ENCODE results near the gene TTLL9.

The TTLL9 gene

GRCh38 chr20:31859266-31859997 lies 11.0 kb upstream of the TTLL9 start:
- DNase-seq (ENCODE audit: low spot score): no peak

DNA sequence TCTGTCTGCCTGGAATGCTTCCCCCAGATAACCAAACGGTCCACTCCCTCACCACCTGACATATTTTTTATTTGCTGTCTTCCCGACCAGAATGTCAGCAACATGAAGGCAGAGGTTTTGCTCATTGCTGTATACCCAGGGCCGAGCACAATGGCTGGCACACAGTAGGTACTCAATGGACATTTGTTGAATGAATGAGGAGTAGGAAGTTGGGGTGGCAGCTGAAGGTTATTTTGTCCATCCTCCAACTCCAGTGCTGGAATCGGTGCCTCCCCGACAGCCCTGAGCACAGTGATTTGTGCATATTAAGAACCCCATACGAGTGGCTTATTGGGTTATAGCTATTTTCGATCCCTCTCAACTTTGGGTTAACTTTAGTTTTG lies 10.4 kb upstream of the TTLL9 start:
- DNase-seq (ENCODE audit: low spot score): no peak

DNA sequence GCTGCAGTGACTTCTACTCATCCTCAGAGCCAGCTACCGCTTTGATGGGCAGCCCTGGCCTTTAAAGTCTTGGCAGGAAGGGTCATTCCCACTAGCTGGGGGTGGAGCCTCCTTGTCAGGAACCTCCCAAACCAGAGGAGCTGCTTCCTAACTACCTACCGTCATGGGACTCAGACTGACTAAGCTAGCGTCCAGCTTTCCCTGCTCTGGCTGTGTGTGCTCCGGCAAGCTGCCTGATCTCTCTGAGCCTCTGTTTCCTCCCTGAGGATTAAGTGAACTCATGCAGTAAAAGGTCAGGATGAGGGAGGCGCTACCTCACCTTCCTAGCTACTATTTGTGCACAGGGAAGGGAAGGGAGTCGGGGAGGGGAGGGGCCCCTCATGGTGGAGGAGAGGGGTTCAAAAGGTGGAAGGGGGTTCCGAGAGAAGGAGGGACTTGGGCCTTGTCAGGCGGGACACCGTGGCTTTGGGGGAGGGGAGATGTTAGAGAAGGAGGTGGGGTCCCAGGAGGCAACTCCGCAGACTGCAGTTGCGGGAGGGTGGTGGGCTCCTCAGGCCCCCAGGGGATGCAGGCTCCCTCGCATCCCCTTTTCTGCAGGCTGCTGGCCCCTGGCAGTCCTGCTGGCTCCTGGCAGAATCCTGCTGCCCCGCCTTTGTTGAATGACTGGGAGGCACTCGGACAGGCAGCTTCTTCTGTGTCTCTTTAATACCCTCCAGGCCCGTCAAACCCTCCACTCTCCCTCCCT lies 9.9 kb upstream of the TTLL9 start:
- no peak for DNase-seq (ENCODE audit: low spot score)

DNA sequence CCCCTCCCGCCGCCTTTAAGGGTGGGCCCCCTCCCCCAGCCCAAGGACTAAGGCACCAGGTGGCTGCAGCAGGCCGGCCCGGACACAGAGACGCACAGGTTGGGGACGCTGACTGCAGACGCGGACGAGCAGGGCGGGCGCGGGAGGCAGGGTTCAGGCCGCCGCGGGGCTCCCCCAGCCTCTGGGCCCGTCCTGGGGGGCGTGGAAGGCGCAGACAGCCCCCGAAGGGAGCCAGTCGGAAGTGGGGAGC lies 9.4 kb upstream of the TTLL9 start:
- DNase-seq (ENCODE audit: low spot score): no peak

GRCh38 chr20:31861385-31862156 lies 8.9 kb upstream of the TTLL9 start:
- peak; percentile 54 for DNase-seq (ENCODE audit: low spot score)

DNA sequence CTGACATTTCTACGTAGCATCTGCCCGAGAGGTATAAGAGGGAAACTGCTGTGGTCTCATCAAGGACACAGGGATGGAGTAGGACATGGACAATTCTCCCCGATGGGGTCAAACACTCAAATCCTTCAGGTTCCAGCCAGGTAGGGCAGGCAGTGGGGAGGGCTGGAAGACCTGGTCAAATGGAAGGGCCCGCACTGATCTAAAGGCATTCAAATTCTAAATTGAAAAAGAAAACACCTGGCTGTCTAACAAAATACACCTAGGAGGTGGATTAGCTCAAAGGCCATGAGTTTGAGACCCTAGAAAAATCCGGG lies 8.3 kb upstream of the TTLL9 start:
- DNase-seq (ENCODE audit: low spot score): no peak

- no peak for DNase-seq (ENCODE audit: low spot score)
Measured at GRCh38 chr20:31862506-31862905, 7.9 kb upstream of the TTLL9 start.

- no peak for DNase-seq (ENCODE audit: low spot score)
Measured at GRCh38 chr20:31863296-31864085, 6.9 kb upstream of the TTLL9 start.

DNA sequence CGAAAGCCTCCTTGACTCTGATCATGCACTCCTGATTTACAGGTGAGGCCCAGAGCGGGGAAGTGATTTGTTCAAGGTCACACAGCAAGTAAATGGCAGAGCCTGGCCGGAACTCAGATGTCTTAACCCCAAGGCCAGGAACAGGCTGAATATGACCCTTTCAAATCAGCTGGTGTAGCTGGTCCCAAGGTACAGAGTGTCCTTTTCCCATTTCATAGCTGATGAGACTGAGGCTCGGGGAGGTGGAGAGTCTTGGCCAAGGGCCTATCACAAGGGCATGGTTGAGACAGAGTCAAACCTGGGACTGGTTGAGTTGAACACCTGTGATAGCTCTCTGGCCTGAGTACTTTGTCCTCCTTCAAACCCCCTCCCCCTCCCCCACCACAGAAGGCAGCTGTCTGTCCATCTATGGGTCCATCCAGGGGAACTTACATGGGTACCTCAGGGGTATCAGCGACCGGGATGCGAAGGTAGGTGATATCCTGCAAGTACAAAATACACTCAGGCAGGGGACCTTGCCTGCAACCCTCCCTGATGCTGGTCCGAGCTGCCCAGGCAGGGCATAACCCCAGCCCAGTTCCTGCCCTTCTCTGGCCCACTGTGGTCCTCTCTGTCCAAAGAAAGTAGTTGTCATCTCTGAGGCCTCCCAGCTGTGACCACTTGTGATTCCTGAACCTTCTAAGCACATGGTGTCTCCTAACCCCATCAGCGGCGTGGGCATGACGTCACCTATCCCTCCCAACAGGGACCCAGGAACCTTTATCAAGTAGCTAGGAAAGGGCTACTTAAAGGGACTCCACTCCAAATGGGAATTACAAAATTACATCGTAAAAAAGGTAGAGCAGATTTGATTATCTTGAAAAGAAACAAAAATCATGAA lies 5.7 kb upstream of the TTLL9 start:
- DNase-seq (ENCODE audit: low spot score): no peak

DNA sequence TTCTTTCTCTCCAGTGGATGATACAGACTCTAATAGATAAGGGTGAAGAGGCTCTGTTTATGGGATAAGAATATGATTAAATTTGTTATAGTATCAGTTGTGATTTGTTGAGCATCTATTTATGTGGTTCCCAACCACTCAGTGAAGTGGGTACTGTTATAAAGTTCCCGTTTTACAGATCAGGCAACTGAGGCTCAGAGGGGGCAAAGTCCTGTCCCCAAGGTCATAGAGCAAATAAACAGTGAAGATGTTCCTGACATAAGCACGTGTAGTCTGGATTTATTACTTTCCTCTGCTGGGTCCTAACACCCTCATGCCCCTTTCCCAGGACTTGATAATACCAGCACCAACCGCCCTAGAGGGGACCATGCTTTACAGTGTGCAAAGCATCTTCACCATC lies 4.2 kb upstream of the TTLL9 start:
- DNase-seq (ENCODE audit: low spot score): no peak

DNA sequence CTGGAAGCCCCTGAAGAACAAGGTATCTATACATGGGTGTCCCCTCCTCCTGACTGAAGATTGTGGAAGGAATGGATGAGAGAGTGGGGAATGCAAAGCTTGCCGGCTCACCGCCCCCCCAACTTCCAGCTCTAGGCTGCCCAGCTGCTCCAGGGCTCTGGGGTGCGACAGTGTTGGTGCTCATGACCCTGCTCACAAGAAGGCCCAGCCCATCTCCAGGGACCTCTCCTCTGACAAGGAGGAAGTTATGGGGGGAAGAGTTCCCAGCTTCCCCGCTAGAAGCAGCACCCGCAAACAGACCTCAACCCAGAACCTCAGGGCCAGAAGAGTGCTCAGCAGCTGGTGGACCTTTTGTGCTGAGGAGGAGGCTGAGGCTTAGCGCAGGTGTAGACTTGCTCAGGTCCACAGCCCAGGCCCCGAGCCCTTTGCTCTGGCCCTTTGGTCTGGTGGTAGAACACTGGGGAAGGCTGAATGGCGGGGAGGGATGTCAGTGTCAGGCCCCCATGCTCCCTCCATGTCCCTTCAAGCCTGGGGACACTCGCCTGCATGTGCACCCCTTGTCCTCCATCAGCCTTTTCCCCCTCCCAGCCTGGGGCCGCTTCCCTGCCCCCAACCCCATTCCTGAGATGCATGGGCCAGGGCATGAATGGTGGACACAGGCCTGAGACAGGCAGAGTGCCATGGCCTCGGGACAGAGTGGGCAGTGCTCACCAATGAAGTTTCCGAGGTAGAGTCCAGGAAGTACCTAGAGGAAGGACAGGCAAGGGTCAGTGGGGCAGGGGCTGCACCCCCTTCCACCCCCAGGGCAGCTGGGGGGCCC lies 1.4 kb upstream of the TTLL9 start:
- no peak for DNase-seq (ENCODE audit: low spot score)

DNA sequence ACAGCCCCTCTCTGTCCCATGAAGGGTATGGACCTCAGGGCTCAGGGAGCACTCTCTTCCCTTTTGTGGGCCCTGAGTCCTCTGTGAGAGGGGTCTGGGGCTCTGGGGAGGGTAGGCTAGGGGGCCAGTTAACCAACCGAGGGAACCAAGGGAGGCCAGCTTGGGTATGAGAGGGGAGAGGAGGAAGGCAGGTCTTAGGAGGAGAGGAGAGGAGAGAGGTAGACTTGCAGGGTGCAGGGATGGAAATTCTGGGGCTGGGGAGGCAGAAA lies 827 bp upstream of the TTLL9 start:
- no peak for DNase-seq (ENCODE audit: low spot score)

DNA sequence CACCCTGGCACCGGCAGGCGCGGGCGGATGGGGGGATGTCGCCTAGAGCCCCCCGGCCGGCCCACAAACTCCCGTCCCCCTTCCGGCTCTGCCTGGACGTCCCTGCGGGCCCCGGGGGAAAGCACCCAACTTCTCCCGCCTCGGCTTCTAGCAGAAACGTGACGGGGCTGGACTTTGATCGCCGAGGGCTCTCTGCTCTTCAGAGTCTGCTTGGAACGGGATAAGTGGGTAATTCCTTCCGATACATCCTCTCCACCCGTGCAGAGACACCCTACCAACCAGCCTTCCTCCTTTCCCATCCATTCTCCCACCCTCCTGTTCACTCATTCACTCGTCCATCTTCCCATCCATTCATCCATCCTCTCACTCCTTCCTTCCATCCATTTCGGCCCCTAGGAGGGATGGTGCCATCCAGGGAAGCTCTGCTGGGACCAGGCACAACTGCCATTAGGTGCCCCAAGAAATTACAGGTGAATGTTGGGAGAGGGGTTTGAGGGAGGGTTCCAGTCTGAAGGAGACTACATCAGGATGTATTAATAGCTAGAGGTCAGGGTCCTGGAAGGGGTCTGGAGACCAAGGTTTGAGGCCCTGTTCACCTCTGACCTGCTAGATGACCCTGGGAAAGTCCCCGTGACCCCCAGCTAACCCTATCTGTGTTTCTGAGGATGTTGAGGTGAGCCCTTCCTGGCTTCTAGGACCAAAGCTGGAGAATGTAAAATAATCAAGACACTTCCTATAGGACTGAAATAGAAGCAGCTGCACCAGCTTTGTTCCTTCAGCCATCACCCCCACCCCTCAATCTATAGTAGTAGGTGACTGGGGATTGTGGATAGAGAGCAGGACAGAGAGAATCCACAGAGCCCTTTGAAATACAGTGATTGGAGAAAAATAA lies 538 bp downstream of the TTLL9 start:
- no peak for DNase-seq (ENCODE audit: low spot score)

DNA sequence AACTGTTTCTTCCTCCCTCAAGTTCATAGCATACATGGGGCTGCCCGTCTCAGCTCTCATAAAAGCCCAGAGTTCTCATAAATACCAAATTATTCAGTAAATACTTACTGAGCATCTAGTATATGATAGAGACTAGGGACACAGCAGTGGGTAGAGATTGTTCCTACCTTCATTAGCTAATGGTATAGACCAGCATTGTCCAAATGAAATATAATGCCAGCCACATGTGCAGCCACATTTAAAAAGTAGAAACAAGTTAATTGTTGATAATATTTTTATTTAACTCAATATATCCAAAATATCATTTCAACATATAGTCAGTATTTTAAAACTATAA lies 1.2 kb downstream of the TTLL9 start:
- no peak for DNase-seq (ENCODE audit: low spot score)

DNA sequence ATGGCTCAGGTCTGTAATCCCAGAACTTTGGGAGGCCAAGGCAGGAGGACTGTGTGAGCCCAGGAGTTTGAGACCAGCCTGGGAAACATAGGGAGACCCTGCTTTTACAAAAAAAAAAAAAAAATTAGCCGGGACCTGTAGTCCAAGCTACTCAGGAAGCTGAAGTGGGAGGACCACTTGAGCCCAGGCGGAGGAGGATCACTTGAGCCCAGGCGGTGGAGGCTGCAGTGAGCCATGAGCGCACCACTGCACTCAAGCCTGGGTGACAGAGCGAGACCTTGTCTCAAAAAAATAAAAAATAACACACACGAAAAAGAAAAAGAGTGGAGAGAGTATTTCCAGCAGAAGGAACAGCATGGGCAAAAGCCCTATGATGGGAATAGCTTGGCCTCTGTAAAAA lies 2.0 kb downstream of the TTLL9 start:
- DNase-seq (ENCODE audit: low spot score): no peak

DNA sequence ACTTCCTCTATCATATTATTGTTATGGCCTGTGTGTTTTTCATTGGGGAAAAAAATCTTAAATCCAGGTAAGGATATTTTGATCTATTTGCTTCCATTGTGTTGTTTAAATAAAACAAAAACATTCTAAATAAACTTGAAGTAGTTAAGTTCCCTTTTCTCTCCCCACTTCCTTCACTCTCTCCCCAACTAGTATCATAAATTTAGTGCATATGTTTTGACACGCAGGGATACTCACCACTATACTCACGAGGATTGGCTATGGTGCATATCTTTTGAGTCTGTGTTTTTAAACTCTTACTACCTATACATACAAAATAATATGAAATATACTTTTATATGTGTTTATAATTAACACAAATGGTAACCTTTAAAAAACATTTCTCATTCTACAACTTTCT lies 5.2 kb downstream of the TTLL9 start:
- DNase-seq (ENCODE audit: low spot score): no peak

DNA sequence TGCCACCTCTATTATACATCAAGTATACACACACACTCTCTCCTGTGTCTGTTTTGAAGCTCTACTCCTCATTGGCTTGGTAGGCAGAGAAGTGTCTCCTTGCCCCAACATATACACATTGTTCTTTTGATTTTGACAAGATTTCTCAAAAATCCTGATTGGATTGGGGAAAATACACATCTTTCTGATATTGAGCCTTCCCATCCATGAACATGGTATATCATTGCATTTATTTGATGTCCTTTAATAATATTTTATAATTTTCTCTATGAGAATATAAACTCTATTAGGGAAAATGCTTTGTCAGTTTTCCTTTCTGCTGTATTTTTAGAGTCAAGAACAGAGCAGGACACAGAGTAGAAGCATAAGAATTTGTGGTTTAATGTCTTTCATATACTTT lies 7.2 kb downstream of the TTLL9 start:
- no peak for DNase-seq (ENCODE audit: low spot score)

- DNase-seq (ENCODE audit: low spot score): peak; percentile 91
Measured at GRCh38 chr20:31879143-31879987, 8.9 kb downstream of the TTLL9 start.

- DNase-seq (ENCODE audit: low spot score): no peak
Measured at GRCh38 chr20:31881945-31882344, 11.5 kb downstream of the TTLL9 start.
